ENCODE data around the gene OR10Z1.

Gene OR10Z1, protein sequence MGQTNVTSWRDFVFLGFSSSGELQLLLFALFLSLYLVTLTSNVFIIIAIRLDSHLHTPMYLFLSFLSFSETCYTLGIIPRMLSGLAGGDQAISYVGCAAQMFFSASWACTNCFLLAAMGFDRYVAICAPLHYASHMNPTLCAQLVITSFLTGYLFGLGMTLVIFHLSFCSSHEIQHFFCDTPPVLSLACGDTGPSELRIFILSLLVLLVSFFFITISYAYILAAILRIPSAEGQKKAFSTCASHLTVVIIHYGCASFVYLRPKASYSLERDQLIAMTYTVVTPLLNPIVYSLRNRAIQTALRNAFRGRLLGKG

DNA sequence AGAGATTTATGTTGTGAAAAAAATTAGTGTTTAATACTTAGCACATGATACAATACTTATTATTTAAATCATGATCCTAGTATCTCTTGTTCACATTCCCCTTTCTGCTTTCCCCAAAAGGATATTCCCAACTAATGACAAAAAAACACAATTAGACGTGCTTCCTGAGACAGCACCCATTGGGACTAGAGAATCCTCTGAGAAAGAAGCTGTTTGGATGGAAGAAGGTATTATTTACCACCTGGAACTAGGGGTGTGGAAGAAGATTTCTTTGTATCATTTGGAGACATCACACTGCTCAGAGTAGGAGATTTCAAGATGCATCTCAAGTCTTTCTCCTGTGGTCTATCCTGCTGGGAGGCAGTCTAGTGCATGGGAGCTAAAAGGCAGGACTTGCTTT is at the start of gene OR10Z1:
Gene OR10Z1 (plus strand): TSS at position 301 of the 400 bp plus-strand sequence. CDS start 1,171 bp downstream, outside the sequence.
- DNase-seq, result no peak

DNA sequence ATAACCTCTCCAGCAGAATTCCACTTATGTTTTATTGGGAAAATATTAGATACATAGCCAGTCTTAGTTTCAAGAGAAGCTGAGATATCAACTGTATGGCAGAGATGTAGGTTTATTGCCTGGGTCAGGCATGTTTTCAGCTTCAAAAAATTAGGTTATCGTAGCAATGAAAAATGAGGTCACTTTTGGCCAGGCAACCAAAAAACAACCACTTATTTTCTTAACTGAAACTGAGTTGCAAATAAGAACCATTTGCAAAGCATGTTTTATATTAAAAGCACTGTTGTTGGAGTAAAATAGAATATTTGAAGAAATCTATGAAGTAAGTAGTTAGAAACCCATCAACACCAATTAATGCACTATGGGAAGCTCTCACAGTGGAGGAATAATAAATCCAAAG is 45.4 kb upstream of the OR10Z1 start:
- no peak for DNase-seq

DNA sequence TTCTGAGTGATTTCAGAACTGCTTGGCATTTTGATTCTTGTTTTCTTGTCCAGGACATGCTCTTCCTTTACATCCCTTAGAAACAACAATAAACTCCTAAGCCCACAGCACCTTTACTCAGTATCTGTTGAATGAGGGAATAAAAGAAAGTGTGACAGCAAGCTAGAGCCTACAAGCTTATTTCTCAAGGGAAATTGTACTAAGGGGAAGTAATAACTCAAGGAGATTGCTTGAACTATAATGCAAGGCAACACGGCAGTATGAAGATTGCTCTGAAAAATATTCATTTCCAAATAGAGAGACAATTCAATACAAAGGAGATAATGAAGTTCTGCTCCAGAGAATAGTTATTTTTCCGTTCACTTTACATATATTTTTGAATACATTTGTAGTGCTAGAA is 41.2 kb upstream of the OR10Z1 start:
- no peak for DNase-seq

DNA sequence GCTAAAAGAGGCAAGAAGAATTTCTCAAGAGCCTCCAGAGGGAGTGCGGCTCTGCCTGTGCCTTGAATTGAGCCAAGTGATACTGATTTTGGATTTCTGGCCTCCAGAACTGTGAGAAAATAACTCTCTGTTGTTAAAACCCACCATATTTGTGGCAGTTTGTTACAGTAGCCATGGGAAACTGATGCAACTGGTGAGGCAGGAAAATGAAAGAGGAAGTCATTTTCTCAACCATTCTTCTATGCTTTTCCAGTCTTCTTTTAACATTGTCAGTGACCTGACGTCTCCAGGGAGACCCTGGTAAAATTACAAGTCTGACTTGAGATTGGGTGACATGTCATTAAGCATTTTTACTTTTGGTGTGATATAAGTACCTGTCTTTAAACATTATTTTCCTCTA is 40.5 kb upstream of the OR10Z1 start:
- no peak for DNase-seq

DNA sequence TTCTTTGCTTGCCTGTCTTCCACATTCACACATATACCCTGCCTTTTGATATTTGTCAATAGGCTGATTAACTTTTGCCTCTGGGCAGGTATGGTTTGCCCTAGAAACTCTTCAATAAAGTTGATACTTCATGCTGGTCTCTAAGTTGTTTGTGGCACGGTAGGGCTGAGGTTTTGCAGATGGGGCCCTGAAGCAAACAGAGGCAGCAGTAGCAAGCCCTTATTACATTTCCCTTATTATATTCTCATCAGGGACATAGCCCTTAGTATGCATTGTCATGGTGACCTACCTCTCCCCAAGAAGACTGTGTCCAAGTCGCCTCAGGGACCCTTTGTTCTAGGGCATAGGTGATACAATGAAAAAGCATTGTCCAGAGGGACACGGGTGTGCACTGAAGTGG is 34.6 kb upstream of the OR10Z1 start, which contains the start of gene OR6P1:
Gene OR6P1 (minus strand): TSS at position 101 of the 400 bp plus-strand sequence. CDS start 6,976 bp downstream, outside the sequence.
- DNase-seq, result no peak

DNA sequence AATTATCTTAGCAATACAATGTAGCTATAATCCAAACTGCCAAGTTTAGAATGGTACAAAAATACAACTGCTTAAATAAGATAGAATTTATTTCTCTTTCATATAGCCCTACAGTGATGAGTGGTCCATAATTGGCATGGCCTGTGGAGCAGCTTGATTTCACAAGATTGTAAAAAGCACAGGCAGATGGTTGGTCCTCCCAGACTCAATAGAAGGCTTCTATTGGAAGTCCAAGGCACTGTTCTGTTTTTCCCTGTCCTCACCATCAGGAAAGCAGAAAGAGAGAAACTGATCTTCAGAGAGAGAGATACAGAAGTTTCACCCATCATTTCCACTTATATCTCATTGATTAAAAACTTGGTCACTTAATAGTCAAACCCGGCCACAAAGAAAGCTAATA is 32.8 kb upstream of the OR10Z1 start:
- no peak for DNase-seq

DNA sequence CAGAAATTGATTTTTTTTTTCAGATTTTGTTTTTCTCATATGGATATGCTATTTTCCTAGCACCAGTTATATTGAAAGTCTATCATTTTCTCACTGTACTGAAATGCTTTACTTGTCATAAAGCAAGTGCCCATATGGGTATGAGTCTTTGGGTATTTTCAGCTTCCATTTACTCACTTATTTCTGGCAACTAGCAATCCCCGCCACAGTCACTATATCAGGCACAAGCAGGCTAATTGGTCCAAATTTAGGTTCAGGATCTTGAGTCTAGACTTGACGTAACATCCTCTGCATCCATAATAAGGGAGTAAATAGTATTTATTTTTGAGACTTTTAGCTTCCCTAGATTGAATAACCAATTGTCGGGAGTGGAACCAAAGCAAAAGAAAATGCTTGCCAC is 27.5 kb upstream of the OR10Z1 start:
- DNase-seq, result no peak

DNA sequence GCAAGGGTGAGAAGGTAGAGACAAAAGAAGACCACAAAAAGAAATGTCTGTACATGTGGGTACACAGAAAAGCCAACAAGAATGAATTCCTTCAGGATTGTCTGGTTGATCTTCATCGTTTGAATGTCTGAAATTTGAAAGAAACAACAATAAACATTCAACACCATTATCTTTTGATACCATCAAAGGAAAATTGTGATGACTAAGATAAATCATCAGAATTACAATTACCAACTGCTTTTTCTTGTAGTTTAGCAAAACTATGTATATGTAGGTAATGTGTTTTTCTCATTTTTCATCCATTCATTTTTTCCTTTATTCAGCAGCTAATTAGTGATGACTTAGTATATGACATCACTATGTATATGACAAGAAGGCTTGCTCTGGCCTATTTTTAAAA is 25.3 kb upstream of the OR10Z1 start, which contains the start of gene OR10X1:
Gene OR10X1 (minus strand): TSS at position 167 of the 400 bp plus-strand sequence. CDS start 0 bp downstream, at position 167.
- no peak for DNase-seq

DNA sequence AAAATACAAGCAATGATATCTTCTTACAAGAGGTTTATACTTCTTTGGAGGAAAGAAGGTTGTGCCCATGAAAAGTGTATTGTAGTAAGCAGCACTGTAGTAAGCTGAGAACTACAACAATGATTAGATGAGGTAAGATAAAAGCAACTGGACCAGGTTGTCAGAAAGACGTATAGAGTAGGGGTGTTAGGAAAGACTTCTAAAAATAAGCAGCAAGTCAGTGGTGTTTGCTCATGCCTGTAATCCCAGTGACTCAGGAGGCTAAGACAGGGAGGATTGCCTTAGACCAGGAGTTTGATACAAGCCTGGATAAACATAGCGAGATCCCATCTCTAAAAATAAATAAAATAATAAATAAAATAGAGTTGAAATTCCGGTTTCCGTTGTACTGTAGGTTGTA is 21.1 kb upstream of the OR10Z1 start:
- DNase-seq, result no peak

DNA sequence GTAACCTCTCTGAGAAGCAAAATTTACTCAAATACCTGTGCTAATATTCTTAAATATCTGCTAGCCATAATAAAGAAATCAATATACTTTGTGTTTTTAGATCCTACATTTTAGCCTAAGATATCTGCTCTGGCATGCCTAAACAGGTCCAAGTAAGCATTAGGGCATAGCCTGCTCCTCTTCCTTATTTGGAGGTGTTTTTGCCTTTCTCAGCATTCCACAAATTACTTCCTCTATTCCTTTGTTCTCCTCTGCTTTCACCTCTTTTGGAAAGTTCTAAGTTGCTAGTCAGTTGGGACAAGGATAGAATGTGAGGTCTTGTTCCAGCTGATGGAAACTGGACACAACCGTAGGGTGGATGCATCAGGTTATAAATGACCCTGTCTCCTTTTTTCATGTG is 18.1 kb upstream of the OR10Z1 start:
- DNase-seq, result no peak

DNA sequence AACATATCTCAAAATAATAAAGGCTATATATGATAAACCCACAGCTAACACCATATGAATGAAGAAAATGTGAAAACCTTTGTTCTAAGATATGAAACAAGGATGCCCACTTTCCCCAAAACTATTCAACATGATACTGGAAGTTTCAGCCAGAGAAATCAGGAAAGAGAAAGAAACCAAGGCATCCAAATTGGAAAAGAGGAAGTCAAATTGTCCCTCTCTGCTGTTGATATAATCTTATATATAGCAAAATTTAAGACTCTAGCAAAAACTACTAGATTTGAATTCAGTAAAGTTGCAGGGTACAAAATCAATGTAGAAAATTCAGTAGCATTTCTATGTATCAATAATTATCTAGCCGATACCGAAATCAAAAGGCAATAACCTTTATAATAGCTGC is 4.3 kb upstream of the OR10Z1 start:
- no peak for DNase-seq

DNA sequence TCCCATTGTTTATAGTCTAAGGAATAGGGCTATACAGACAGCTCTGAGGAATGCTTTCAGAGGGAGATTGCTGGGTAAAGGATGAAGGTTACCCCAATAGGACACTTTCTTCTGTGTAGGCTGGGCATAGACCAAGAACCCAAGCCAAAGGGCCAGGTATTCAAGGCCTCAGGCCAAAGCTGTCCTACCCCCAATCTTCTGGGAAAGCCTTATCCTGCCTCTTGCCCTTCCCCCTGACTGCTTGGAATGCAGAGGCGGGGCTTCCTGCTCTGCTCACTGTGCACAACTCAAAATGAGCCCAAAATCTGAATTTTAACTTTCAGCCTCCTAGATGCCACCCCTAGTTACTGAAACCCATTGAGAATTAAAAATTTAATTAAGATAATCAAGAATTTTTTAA is 2.2 kb downstream of the OR10Z1 start:
- no peak for DNase-seq

DNA sequence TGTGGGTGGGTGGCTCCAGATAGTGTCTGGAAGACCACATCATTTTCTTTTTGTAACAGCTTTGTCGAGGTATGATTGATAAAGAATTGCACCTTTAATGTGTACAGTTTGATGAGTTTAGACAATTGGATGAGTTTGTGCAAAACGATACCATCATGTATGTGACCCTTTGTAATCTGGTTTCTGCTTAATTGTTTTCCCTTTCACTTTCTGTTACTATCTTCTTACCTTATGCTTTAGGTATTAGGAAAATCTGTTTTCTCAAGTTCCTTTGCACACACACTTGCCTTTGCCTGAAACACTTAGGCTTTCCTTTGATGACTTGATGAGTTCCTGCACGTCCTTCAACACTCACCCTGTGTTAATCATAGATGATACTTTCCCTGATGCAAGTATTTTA is 6.8 kb downstream of the OR10Z1 start:
- no peak for DNase-seq

DNA sequence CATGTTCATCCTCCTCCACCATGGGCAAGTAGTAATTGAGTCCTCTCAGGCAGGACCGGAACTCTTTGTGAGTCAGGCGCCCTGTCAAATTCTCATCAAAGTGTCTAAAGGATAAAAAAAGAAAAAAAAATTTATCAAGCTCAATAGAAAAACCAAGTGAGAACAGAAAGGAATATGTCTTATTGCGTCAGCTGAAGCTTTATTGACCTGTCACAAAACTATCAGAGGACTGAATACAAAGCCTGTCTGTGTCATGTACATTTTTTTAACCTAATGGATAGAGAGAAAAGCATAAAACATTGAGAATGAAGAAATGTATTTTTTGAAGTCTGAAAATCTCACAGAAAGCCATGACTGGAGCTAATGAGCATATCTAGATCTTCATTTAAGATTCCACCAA is 8.7 kb downstream of the OR10Z1 start:
- no peak for DNase-seq

DNA sequence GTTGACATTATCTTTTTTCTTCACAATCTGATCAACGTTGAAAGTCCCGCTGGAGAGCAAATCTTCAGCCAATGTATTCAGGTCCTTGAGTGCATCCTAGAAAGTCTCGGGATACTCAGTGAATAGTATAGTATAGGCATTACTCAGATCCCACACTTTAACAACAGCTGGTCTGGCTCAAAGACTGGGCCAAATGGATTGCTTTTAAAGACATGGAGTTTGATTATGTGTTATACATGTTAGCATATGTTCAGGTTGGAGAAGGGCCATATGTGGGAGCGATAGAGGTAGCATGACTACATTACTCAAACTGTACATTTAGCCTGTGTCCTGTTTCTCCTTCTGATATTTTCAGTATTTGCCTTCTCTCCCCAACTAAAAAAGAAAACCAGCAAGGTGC is 33.1 kb downstream of the OR10Z1 start:
- no peak for DNase-seq

DNA sequence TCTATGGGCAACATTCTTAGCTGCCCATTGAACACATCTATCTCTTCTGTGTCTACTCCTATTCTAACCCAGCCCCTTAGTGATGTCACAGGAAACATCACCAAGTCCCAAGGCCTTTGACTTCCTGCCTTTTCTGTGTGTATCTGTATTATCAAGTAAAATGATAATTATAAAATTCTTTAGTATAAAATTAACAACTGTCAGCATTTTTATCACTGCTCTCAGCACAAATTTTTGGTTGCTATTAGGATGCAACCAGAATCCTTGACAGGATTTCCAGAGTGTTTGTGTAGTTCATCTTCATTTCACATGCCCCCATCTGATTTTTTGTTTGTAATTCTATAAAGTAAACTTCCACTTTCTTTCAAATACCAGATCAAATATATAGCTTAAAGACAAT is 33.8 kb downstream of the OR10Z1 start:
- no peak for DNase-seq

DNA sequence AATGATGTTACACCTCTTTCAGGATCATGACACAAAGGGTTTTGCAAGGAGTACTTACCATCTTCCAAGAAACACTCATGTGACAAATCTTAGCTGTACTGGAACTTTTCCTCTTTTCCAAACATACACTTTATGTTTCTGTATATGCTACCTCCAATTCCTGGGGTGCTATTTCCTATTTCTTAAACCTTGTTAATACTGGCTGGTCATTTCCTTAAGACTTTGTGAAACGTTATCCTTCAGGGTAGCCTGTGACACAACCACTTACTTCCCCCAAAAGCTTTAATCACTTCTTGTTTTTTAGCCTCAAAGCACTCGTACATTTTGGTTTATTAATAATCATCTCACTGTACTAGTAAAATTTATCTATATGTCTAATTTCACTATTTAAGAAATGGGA is 39.4 kb downstream of the OR10Z1 start:
- DNase-seq, result no peak

DNA sequence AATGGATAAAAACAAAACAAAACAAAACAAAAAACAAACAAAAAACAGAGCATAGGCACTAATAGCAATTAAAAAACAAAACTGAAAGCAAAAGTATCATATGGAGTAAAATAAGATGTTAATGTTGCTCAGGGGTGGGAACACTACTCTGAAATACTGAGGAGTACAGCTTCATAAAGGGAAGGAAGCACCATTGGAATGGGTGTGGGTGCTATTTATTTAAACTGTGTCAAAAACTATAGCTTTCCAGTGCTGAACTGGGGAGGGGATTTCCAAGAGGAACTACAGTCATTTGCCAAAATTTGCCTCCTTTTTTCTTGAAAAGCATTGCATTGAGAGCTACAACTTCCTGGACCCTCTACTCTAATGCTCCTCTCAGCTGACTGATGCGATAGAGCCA is 41.4 kb downstream of the OR10Z1 start:
- DNase-seq, result no peak

DNA sequence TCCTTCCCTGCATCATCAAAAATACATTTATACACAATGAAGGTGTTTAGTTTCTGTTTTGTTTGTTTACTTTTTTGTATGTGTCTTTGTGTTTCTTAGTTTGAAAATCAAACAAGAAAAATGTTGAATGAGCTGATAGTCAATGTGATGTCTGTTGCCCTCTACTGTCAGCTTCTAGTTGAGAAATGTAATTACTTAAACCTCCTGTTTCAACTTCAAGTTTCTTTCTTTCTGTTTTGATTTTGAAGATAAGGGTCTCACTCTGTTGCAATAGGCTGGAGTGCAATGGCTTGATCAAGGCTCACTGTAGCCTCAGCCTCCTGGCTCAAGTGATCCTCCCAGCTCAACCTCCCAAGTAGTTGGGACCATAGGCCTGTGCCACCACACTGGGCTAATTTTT is 44.0 kb downstream of the OR10Z1 start:
- no peak for DNase-seq

DNA sequence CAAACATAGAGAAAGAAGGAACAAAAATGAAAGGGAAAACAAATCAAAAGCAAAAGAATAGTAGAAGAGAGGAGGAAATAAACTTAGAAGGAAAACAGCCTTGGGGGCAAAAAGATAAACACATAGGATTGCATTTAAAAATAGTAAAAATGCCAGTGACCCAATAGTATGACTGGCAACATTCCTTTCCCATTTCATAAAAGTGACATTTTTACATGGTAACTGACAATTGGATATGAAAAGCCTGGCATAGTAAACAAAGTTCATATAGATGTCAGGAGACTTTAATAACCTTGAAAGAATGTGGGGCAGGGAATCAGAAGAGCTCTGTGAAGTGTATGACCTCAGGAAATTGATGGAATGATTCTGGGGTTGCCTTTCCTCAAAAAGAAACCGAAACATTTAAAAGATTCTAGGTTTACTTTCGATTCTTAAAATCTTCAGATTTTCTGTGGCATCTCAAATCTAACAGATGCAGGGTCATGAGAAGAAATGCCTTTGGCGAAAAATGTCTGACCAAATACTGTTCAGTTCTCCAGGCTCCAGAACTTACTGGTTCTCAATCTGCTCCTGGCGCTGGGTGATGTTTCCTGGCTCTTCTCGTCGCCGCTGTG is 47.8 kb downstream of the OR10Z1 start:
- DNase-seq, result no peak

DNA sequence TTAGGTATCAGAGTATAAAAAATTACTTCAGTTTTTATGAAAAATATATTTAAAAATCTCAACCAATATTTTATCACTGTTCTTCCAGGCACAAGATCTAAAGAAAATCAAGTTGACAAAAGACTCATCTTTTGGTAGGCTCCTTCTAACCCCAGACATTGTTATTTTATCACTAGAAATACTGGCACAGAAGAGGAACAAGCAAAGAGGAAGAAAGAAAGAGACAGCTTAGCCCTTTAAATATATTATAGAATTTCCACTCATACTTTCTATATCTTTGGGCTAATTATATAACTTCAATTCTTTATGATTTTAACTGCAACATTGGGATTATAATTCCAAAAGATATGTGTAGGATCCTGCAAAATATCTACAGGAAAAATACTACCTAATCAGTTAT is 49.0 kb downstream of the OR10Z1 start:
- no peak for DNase-seq

DNA sequence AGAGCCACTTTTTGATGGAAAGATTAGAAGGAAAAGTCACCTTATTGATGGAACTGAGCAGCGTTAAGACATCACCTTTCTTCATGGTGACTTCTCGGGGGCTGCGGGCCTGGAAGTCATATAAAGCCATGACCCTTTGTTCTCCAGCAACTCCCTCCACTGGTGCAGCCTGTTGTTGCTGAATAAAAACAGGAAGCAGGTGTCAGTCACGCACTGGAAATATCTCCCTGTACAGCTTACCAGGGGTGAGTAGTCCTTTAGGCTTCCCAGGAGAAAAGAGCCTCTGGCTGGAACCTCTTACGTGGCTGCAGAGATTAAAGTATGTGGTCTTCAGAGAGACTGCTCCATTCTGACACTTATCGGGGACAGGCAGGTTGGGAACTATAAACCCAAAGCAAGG is 49.5 kb downstream of the OR10Z1 start:
- no peak for DNase-seq

Measured in NCI-H1092 (cell line).